Activated naive CD4-positive, alpha-beta T cell treated with anti-CD3 and anti-CD28 coated beads, Interleukin-2, amount 50 U/mL, for 24 hours (primary cell): Measurements from ENCODE around the gene FBXO28.

Source experiments
- H3K27ac Mint-ChIP-seq: one replicate; pipeline ENCODE4 v1.8.0; 2021; ENCODE audit warnings: mild to moderate bottlenecking, mixed read lengths
- H3K27me3 Mint-ChIP-seq: one replicate; pipeline ENCODE4 v1.8.0; 2021; ENCODE audit warnings: mixed read lengths
- H3K36me3 Mint-ChIP-seq: one replicate; pipeline ENCODE4 v1.8.0; 2021; ENCODE audit warnings: mixed read lengths
- H3K4me1 Mint-ChIP-seq: one replicate; pipeline ENCODE4 v1.8.0; 2021; ENCODE audit warnings: mixed read lengths
- H3K4me3 Mint-ChIP-seq: one replicate; pipeline ENCODE4 v1.8.0; 2021; ENCODE audit warnings: mild to moderate bottlenecking, mixed read lengths
- H3K9me3 Mint-ChIP-seq: one replicate; pipeline ENCODE4 v1.8.0; 2021; ENCODE audit warnings: mixed read lengths

FBXO28 gene

GRCh38 chr1:224085421-224086108 is 28.3 kb upstream of the FBXO28 start:
- H3K9me3 Mint-ChIP-seq = no peaks in the 10 kb centered on the region
- H3K4me3 Mint-ChIP-seq = no peak overlapping the region

GRCh38 chr1:224087286-224087794 is 26.6 kb upstream of the FBXO28 start:
- Mint-ChIP-seq H3K27me3 (peaks cover 8% of the 10 kb centered on the region), H3K9me3 (no peaks in the 10 kb centered on the region), H3K36me3 (no peaks in the 10 kb centered on the region), H3K27ac (no peak overlapping the region), H3K4me1 (no peaks in the 10 kb centered on the region), H3K4me3 (no peak overlapping the region)

More at GRCh38 chr1:224085421-224086108, 28.3 kb upstream of the FBXO28 start:
- Mint-ChIP-seq H3K4me1 (no peaks in the 10 kb centered on the region), H3K27ac (no peak overlapping the region), H3K27me3 (peaks cover 5% of the 10 kb centered on the region), H3K36me3 (no peaks in the 10 kb centered on the region)

GRCh38 chr1:224089583-224089982 is 24.3 kb upstream of the FBXO28 start:
- Mint-ChIP-seq H3K4me3 (no peak overlapping the region), H3K27ac (no peak overlapping the region), H3K36me3 (no peaks in the 10 kb centered on the region), H3K9me3 (no peaks in the 10 kb centered on the region), H3K27me3 (peaks cover 8% of the 10 kb centered on the region), H3K4me1 (no peaks in the 10 kb centered on the region)

GRCh38 chr1:224090116-224090515 is 23.8 kb upstream of the FBXO28 start:
- H3K27me3 Mint-ChIP-seq = peaks cover 8% of the 10 kb centered on the region
- H3K27ac Mint-ChIP-seq = no peak overlapping the region
- H3K9me3 Mint-ChIP-seq = no peaks in the 10 kb centered on the region
- H3K36me3 Mint-ChIP-seq = no peaks in the 10 kb centered on the region
- no peaks in the 10 kb centered on the region for H3K4me1 Mint-ChIP-seq
- no peak overlapping the region for H3K4me3 Mint-ChIP-seq

GRCh38 chr1:224092111-224092510 is 21.8 kb upstream of the FBXO28 start:
- no peaks in the 10 kb centered on the region for H3K9me3 Mint-ChIP-seq
- H3K27ac Mint-ChIP-seq = no peak overlapping the region
- no peak overlapping the region for H3K4me3 Mint-ChIP-seq
- no peaks in the 10 kb centered on the region for H3K4me1 Mint-ChIP-seq
- H3K27me3 Mint-ChIP-seq = peaks cover 8% of the 10 kb centered on the region
- H3K36me3 Mint-ChIP-seq = no peaks in the 10 kb centered on the region

GRCh38 chr1:224092601-224093000 is 21.3 kb upstream of the FBXO28 start:
- Mint-ChIP-seq H3K4me1 (no peaks in the 10 kb centered on the region), H3K4me3 (no peak overlapping the region), H3K36me3 (no peaks in the 10 kb centered on the region), H3K9me3 (no peaks in the 10 kb centered on the region), H3K27me3 (peaks cover 8% of the 10 kb centered on the region), H3K27ac (no peak overlapping the region)

GRCh38 chr1:224095339-224095738 is 18.6 kb upstream of the FBXO28 start:
- Mint-ChIP-seq H3K4me3 (no peak overlapping the region), H3K9me3 (no peaks in the 10 kb centered on the region), H3K36me3 (no peaks in the 10 kb centered on the region)

GRCh38 chr1:224095867-224096266 is 18.0 kb upstream of the FBXO28 start:
- Mint-ChIP-seq H3K4me1 (no peaks in the 10 kb centered on the region), H3K9me3 (no peaks in the 10 kb centered on the region), H3K27ac (no peak overlapping the region), H3K27me3 (peaks cover 7% of the 10 kb centered on the region), H3K4me3 (no peak overlapping the region), H3K36me3 (no peaks in the 10 kb centered on the region)

More at GRCh38 chr1:224095339-224095738, 18.6 kb upstream of the FBXO28 start:
- no peaks in the 10 kb centered on the region for H3K4me1 Mint-ChIP-seq
- H3K27me3 Mint-ChIP-seq = peaks cover 9% of the 10 kb centered on the region
- H3K27ac Mint-ChIP-seq = no peak overlapping the region

GRCh38 chr1:224096773-224097172 is 17.1 kb upstream of the FBXO28 start:
- Mint-ChIP-seq H3K4me3 (no peak overlapping the region), H3K27me3 (peaks cover 4% of the 10 kb centered on the region), H3K9me3 (no peaks in the 10 kb centered on the region), H3K4me1 (no peaks in the 10 kb centered on the region), H3K27ac (no peak overlapping the region), H3K36me3 (no peaks in the 10 kb centered on the region)

- H3K4me1 Mint-ChIP-seq = no peaks in the 10 kb centered on the region
- no peaks in the 10 kb centered on the region for H3K9me3 Mint-ChIP-seq
- H3K4me3 Mint-ChIP-seq = no peak overlapping the region
These were observed 15.9 kb upstream of the FBXO28 start for GRCh38 chr1:224098007-224098406.

GRCh38 chr1:224106568-224107281 is 7.2 kb upstream of the FBXO28 start:
- Mint-ChIP-seq H3K4me1 (no peaks in the 10 kb centered on the region), H3K27ac (no peak overlapping the region), H3K36me3 (no peaks in the 10 kb centered on the region), H3K9me3 (no peaks in the 10 kb centered on the region), H3K27me3 (peaks cover 5% of the 10 kb centered on the region), H3K4me3 (no peak overlapping the region)

More at GRCh38 chr1:224098007-224098406, 15.9 kb upstream of the FBXO28 start:
- H3K27me3 Mint-ChIP-seq = peaks cover 5% of the 10 kb centered on the region
- no peak overlapping the region for H3K27ac Mint-ChIP-seq
- no peaks in the 10 kb centered on the region for H3K36me3 Mint-ChIP-seq

GRCh38 chr1:224107282-224107625 is 6.7 kb upstream of the FBXO28 start:
- Mint-ChIP-seq H3K4me1 (no peaks in the 10 kb centered on the region), H3K27ac (no peak overlapping the region), H3K36me3 (no peaks in the 10 kb centered on the region), H3K9me3 (no peaks in the 10 kb centered on the region), H3K27me3 (peaks cover 5% of the 10 kb centered on the region), H3K4me3 (no peak overlapping the region)

- H3K4me3 Mint-ChIP-seq = no peak overlapping the region
- H3K27ac Mint-ChIP-seq = no peak overlapping the region
- peaks cover 3% of the 10 kb centered on the region for H3K27me3 Mint-ChIP-seq
- H3K4me1 Mint-ChIP-seq = peaks cover 7% of the 10 kb centered on the region
- H3K9me3 Mint-ChIP-seq = no peaks in the 10 kb centered on the region
- no peaks in the 10 kb centered on the region for H3K36me3 Mint-ChIP-seq
These were observed 4.9 kb upstream of the FBXO28 start for GRCh38 chr1:224108991-224109390.

GRCh38 chr1:224109981-224110380 is 3.9 kb upstream of the FBXO28 start:
- Mint-ChIP-seq H3K4me3 (no peak overlapping the region), H3K36me3 (no peaks in the 10 kb centered on the region), H3K4me1 (peaks cover 8% of the 10 kb centered on the region), H3K9me3 (no peaks in the 10 kb centered on the region), H3K27ac (no peak overlapping the region), H3K27me3 (peaks cover 3% of the 10 kb centered on the region)

- peaks cover 3% of the 10 kb centered on the region for H3K27me3 Mint-ChIP-seq
- peaks cover 24% of the 10 kb centered on the region for H3K4me1 Mint-ChIP-seq
- no peak overlapping the region for H3K4me3 Mint-ChIP-seq
- no peaks in the 10 kb centered on the region for H3K9me3 Mint-ChIP-seq
- H3K36me3 Mint-ChIP-seq = no peaks in the 10 kb centered on the region
- H3K27ac Mint-ChIP-seq = no peak overlapping the region
These were observed 906 bp upstream of the FBXO28 start for GRCh38 chr1:224113005-224113404.

- Mint-ChIP-seq H3K27me3 (no peaks in the 10 kb centered on the region), H3K36me3 (no peaks in the 10 kb centered on the region), H3K4me3 (peak overlapping the region; percentile 87), H3K4me1 (peaks cover 24% of the 10 kb centered on the region), H3K9me3 (no peaks in the 10 kb centered on the region), H3K27ac (peak overlapping the region; percentile 94)
These were observed 380 bp upstream of the FBXO28 start for GRCh38 chr1:224113545-224113917.
